HepG2 (cell line): Measurements from ENCODE around the gene CDH22. TPM values are rescaled to one million over a fixed set of nuclear protein-coding genes. Genes with fewer than 3 reads are reported as not detected.

Experiments
- ATAC-seq: fragments of 200-7000 bp; cut with Tn5 transposase; 3 replicates; pipeline ENCODE4 v1.9.1; 2020; ENCODE audit warnings: mild to moderate bottlenecking, moderate library complexity
- BruUV-seq: library from RNA; stranded (reverse); fragments of 400-500 nt; replicated peaks from 2 replicates; lab custom pipeline; 2021; lab: Mats Ljungman, UMichigan
- CTCF ChIA-PET: fragments of 300-600 bp; formaldehyde crosslinking; extraction: SDS; loops from one replicate; lab custom pipeline; 2021; ENCODE audit warnings: low total read pairs, inconsistent platforms, low intra/inter-chr PET ratio; lab: Yijun Ruan, JAX
- POLR2A ChIA-PET: fragments of 350-600 bp; sonication (Branson Sonifier 250); formaldehyde crosslinking; loops from one replicate; lab custom pipeline; 2020; ENCODE audit warnings: antibody characterized with exemption, inconsistent platforms; lab: Yijun Ruan, JAX
- DNase-seq: peaks from one replicate; pipeline ENCODE4 v3.0.0-alpha.2; 2015; ENCODE audit warnings: low spot score
- FAIRE-seq: peaks from 3 replicates; lab custom pipeline; 2011; peaks lifted over from hg19 to GRCh38; lab: Jason Lieb, UNC
- H2AFZ ChIP-seq: one replicate; pipeline ENCODE4 v1.6.1; 2011; ENCODE audit warnings: low read length, inconsistent platforms
- H3K27ac ChIP-seq: fragments of 300-600 bp; 3 replicates; pipeline ENCODE4 v1.8.0; 2011; ENCODE audit warnings: mixed run types, mild to moderate bottlenecking, mixed read lengths, low read length, inconsistent platforms; ENCODE audit not compliant: insufficient read depth; ENCODE audit errors: extremely low read length
- H3K27me3 ChIP-seq, 2 experiments: fragments of 200-600 bp in 1 of 2; 2 replicates in 1 of 2; 3 replicates in 1 of 2; pipeline versions ENCODE4 v1.6.0 to v1.8.0; 2011; ENCODE audit warnings: low read length in 2 of 2, mild to moderate bottlenecking in 2 of 2, moderate library complexity in 2 of 2, inconsistent platforms in 1 of 2; ENCODE audit not compliant: insufficient read depth in 2 of 2, control insufficient read depth in 1 of 2
- H3K36me3 ChIP-seq, 2 experiments: fragments of 200-600 bp in 1 of 2; replicated peaks in 1 of 2; 2 replicates in 1 of 2; 3 replicates in 1 of 2; pipeline versions ENCODE4 v1.5.1 to v1.8.0; 2011; ENCODE audit warnings: low read length in 2 of 2, inconsistent platforms in 1 of 2; ENCODE audit not compliant: insufficient read depth in 2 of 2, control insufficient read depth in 1 of 2
- H3K4me1 ChIP-seq: 2 replicates; pipeline ENCODE4 v1.5.1; 2012; ENCODE audit warnings: low read length, inconsistent platforms; ENCODE audit not compliant: insufficient read depth
- H3K4me2 ChIP-seq: 2 replicates; pipeline ENCODE4 v1.6.0; 2011; ENCODE audit warnings: low read depth, low read length, inconsistent platforms
- H3K4me3 ChIP-seq, 3 experiments: fragments of 200-600 bp in 1 of 3; sonication (generic), shearing (Covaris generic) in 1 of 3; replicated peaks in 1 of 3; 2 replicates each; pipeline ENCODE4 v1.5.1; 2011 to 2016; ENCODE audit warnings: low read length in 3 of 3, inconsistent platforms in 2 of 3, low read depth in 2 of 3, mild to moderate bottlenecking in 2 of 3, control low read depth in 1 of 3, mixed read lengths in 1 of 3; ENCODE audit not compliant: insufficient read depth in 1 of 3
- H3K79me2 ChIP-seq: one replicate; pipeline ENCODE4 v1.6.1; 2011; ENCODE audit warnings: low read length, inconsistent platforms; ENCODE audit not compliant: insufficient read depth
- H3K9ac ChIP-seq: 2 replicates; pipeline ENCODE4 v1.6.0; 2011; ENCODE audit warnings: mild to moderate bottlenecking, low read depth, low read length, inconsistent platforms; ENCODE audit not compliant: insufficient read depth
- H3K9me3 ChIP-seq: 2 replicates; pipeline ENCODE4 v1.5.1; 2012; ENCODE audit warnings: mild to moderate bottlenecking, low read length
- H4K20me1 ChIP-seq: 2 replicates; pipeline ENCODE4 v1.6.0; 2011; ENCODE audit warnings: inconsistent platforms, mild to moderate bottlenecking, low read length, moderate library complexity; ENCODE audit not compliant: insufficient read depth
- AHR ChIP-seq: IDR thresholded peaks from 2 replicates; pipeline ENCODE4 v1.6.1; 2018; ENCODE audit warnings: missing genetic modification reagents, missing compliant biosample characterization
- FOSL2 ChIP-seq: sonication (generic); formaldehyde crosslinking; IDR thresholded peaks from 2 replicates; pipeline ENCODE4 v1.4.0; 2020; ENCODE audit warnings: missing genetic modification reagents
- MED13 ChIP-seq: sonication (generic); formaldehyde crosslinking; IDR thresholded peaks from 2 replicates; pipeline ENCODE4 v1.5.0; 2020; ENCODE audit warnings: missing genetic modification reagents
- MYNN ChIP-seq: sonication (generic); formaldehyde crosslinking; IDR thresholded peaks from 2 replicates; pipeline ENCODE4 v1.4.0; 2020; ENCODE audit warnings: mild to moderate bottlenecking, low read depth, missing genetic modification reagents
- NCOA5 ChIP-seq: sonication (generic); formaldehyde crosslinking; IDR thresholded peaks from 2 replicates; pipeline ENCODE4 v1.4.0; 2020; ENCODE audit warnings: missing genetic modification reagents
- NFRKB ChIP-seq: fragments of 450-650 bp; IDR thresholded peaks from 2 replicates; pipeline ENCODE4 v1.6.1; 2017
- SCMH1 ChIP-seq: sonication (generic); formaldehyde crosslinking; IDR thresholded peaks from 2 replicates; pipeline ENCODE4 v1.9.0; 2021; ENCODE audit warnings: missing genetic modification reagents, mild to moderate bottlenecking, borderline replicate concordance
- SIX1 ChIP-seq: sonication (generic); formaldehyde crosslinking; IDR thresholded peaks from 2 replicates; pipeline ENCODE4 v1.4.0; 2020; ENCODE audit warnings: missing genetic modification reagents, borderline replicate concordance
- SP2 ChIP-seq: sonication (generic); formaldehyde crosslinking; IDR thresholded peaks from 2 replicates; pipeline ENCODE4 v1.5.1; 2020; ENCODE audit warnings: mild to moderate bottlenecking, missing genetic modification reagents
- ZFP36 ChIP-seq: fragments of 150-350 bp; IDR thresholded peaks from 2 replicates; pipeline ENCODE4 v1.6.1; 2018; ENCODE audit warnings: borderline replicate concordance, low read length, low read depth; ENCODE audit not compliant: partially characterized antibody
- ZNF121 ChIP-seq: sonication (generic); formaldehyde crosslinking; IDR thresholded peaks from 2 replicates; pipeline ENCODE4 v1.5.0; 2020; ENCODE audit warnings: mild to moderate bottlenecking, missing genetic modification reagents
- ZNF337 ChIP-seq: sonication (generic); formaldehyde crosslinking; IDR thresholded peaks from 2 replicates; pipeline ENCODE4 v1.5.1; 2020; ENCODE audit warnings: missing genetic modification reagents, low read depth, mild to moderate bottlenecking, borderline replicate concordance
- ZNF782 ChIP-seq: sonication (generic); formaldehyde crosslinking; IDR thresholded peaks from 2 replicates; pipeline ENCODE4 v1.4.0; 2020; ENCODE audit warnings: missing genetic modification reagents, mild to moderate bottlenecking, borderline replicate concordance
- ZNF891 ChIP-seq: sonication (generic); formaldehyde crosslinking; IDR thresholded peaks from 2 replicates; pipeline ENCODE4 v1.5.0; 2020; ENCODE audit warnings: mild to moderate bottlenecking, missing genetic modification reagents
- ZSCAN12 ChIP-seq: sonication (generic); formaldehyde crosslinking; IDR thresholded peaks from 2 replicates; pipeline ENCODE4 v1.9.0; 2021; ENCODE audit warnings: mild to moderate bottlenecking, missing genetic modification reagents
- ZSCAN9 ChIP-seq: IDR thresholded peaks from 2 replicates; pipeline ENCODE4 v1.6.1; 2016; ENCODE audit warnings: borderline replicate concordance
- WGBS: methylation state at CpG from one replicate; pipeline ENCODE4 v1.1.6; 2017; ENCODE audit warnings: low lambda C conversion rate; 5-methylcytosine and 5-hydroxymethylcytosine counted together
- in situ Hi-C: cut with HindIII; loops from 2 replicates; pipeline ENCODE4 v1.10.0; 2017; ENCODE audit warnings: low pct_unique_long_range_greater_than_20kb; ENCODE audit not compliant: extremely low pct_ligation_motif_present
- intact Hi-C: fragments of 100-400 bp; cut with micrococcal nuclease; formaldehyde crosslinking; loops from one replicate; pipeline ENCODE4 v1.10.0; 2022; ENCODE audit not compliant: unreplicated experiment
- polyA plus RNA-seq, 8 experiments: library from polyadenylated mRNA; depleted of rRNA in 3 of 8; stranded (reverse) in 7 of 8; unstranded in 1 of 8; fragments of >200 nt; fragmentation: Illumina TruSeq in 4 of 8; extraction: Trizol in 4 of 8; gene quantifications; 2 replicates each; pipeline versions ENCODE4 v1.2.1 to v1.2.3, GENCODE V29; 2011 to 2016; ENCODE audit warnings: low read depth in 4 of 8, missing spikeins in 1 of 8, mixed read lengths in 1 of 8; ENCODE audit not compliant: insufficient read depth in 1 of 8
- total RNA-seq, 5 experiments: library from RNA; depleted of rRNA; stranded (reverse); fragments of >200 nt; fragmentation: Illumina TruSeq; extraction: Trizol; gene quantifications; 2 replicates each; pipeline ENCODE4 v1.2.3, GENCODE V29; 2016; ENCODE audit warnings: low read depth in 1 of 5
- TF ChIP-seq, protein P1 (sequence below): sonication (generic); formaldehyde crosslinking; conservative IDR thresholded peaks from 2 replicates; pipeline ENCODE4 v1.4.0; 2020; ENCODE audit warnings: missing genetic modification reagents
- TF ChIP-seq, protein P2 (sequence below): sonication (generic); formaldehyde crosslinking; IDR thresholded peaks from 2 replicates; pipeline ENCODE4 v1.5.0; 2020; ENCODE audit warnings: mild to moderate bottlenecking, missing genetic modification reagents
- TF ChIP-seq, protein P3 (sequence below): sonication (generic); formaldehyde crosslinking; IDR thresholded peaks from 2 replicates; pipeline ENCODE4 v1.5.0; 2020; ENCODE audit warnings: missing genetic modification reagents, mild to moderate bottlenecking, borderline replicate concordance
- TF ChIP-seq, protein P4 (sequence below): sonication (generic); formaldehyde crosslinking; IDR thresholded peaks from 2 replicates; pipeline ENCODE4 v1.4.0; 2020; ENCODE audit warnings: low read depth, mild to moderate bottlenecking, missing genetic modification reagents

CDH22 gene
- total and polyA plus RNA-seq, 2 of the 13 experiments (the other 11 are each of a cell fraction or from before 2014, with no cell fraction given), result not detected

DNA sequence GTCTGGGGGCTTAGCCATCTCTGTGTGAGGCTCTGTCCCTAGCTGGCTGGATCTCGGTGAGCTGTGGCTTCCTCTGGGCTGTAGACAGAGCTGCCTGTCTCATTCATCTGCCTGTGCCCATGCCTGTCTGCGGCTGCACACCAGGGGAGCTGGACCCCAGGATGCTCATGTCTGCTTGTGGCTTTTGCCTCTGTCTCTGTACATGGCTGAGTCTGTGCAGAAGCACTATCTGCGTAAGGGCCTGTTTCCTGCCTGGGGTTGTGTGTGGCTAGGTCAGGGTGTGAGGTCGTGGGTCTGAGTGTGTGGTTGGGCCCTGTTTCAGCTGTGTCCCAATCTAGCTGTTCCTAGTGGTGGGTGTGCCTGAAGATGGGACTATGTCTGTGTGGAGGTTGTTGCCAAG, 68.2 kb downstream of the CDH22 start:
- H3K27me3 ChIP-seq, result peaks cover 0 to 23% of the 10 kb centered on the region in 2 experiments; a peak in 2 of 5 replicates
- no TSS peak for BruUV-seq

More for the DNA sequence above, 68.2 kb downstream of the CDH22 start:
- no peak for TF ChIP-seq MED13 (CRISPR knock-in tag)
- TF ChIP-seq MYNN (CRISPR knock-in tag), result no peak
- TF ChIP-seq, protein P1, sequence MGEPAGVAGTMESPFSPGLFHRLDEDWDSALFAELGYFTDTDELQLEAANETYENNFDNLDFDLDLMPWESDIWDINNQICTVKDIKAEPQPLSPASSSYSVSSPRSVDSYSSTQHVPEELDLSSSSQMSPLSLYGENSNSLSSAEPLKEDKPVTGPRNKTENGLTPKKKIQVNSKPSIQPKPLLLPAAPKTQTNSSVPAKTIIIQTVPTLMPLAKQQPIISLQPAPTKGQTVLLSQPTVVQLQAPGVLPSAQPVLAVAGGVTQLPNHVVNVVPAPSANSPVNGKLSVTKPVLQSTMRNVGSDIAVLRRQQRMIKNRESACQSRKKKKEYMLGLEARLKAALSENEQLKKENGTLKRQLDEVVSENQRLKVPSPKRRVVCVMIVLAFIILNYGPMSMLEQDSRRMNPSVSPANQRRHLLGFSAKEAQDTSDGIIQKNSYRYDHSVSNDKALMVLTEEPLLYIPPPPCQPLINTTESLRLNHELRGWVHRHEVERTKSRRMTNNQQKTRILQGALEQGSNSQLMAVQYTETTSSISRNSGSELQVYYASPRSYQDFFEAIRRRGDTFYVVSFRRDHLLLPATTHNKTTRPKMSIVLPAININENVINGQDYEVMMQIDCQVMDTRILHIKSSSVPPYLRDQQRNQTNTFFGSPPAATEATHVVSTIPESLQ (CRISPR knock-in tag), result no peak
- no peak for TF ChIP-seq ZNF891 (CRISPR knock-in tag)
- TF ChIP-seq ZNF782 (CRISPR knock-in tag), result no peak
- TF ChIP-seq, protein P2, sequence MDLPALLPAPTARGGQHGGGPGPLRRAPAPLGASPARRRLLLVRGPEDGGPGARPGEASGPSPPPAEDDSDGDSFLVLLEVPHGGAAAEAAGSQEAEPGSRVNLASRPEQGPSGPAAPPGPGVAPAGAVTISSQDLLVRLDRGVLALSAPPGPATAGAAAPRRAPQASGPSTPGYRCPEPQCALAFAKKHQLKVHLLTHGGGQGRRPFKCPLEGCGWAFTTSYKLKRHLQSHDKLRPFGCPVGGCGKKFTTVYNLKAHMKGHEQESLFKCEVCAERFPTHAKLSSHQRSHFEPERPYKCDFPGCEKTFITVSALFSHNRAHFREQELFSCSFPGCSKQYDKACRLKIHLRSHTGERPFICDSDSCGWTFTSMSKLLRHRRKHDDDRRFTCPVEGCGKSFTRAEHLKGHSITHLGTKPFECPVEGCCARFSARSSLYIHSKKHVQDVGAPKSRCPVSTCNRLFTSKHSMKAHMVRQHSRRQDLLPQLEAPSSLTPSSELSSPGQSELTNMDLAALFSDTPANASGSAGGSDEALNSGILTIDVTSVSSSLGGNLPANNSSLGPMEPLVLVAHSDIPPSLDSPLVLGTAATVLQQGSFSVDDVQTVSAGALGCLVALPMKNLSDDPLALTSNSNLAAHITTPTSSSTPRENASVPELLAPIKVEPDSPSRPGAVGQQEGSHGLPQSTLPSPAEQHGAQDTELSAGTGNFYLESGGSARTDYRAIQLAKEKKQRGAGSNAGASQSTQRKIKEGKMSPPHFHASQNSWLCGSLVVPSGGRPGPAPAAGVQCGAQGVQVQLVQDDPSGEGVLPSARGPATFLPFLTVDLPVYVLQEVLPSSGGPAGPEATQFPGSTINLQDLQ (CRISPR knock-in tag), result no peak
- TF ChIP-seq FOSL2 (CRISPR knock-in tag), result no peak
- TF ChIP-seq NCOA5 (CRISPR knock-in tag), result no peak
- no peak for TF ChIP-seq ZNF337 (CRISPR knock-in tag)
- no peak for TF ChIP-seq SCMH1 (CRISPR knock-in tag)
- no peak for TF ChIP-seq ZNF121
- TF ChIP-seq ZSCAN12, result no peak
- TF ChIP-seq SIX1 (CRISPR knock-in tag), result no peak
- TF ChIP-seq ZFP36, result no peak
- TF ChIP-seq AHR (CRISPR knock-in tag), result no peak
- no peak for TF ChIP-seq NFRKB
- TF ChIP-seq, protein P3, sequence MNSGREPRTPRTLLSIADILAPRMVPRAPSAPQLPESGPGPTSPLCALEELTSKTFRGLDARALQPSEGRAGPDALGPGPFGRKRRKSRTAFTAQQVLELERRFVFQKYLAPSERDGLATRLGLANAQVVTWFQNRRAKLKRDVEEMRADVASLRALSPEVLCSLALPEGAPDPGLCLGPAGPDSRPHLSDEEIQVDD (CRISPR knock-in tag), result no peak
- TF ChIP-seq ZSCAN9 (CRISPR knock-in tag), result no peak
- TF ChIP-seq, protein P4, sequence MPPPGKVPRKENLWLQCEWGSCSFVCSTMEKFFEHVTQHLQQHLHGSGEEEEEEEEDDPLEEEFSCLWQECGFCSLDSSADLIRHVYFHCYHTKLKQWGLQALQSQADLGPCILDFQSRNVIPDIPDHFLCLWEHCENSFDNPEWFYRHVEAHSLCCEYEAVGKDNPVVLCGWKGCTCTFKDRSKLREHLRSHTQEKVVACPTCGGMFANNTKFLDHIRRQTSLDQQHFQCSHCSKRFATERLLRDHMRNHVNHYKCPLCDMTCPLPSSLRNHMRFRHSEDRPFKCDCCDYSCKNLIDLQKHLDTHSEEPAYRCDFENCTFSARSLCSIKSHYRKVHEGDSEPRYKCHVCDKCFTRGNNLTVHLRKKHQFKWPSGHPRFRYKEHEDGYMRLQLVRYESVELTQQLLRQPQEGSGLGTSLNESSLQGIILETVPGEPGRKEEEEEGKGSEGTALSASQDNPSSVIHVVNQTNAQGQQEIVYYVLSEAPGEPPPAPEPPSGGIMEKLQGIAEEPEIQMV (CRISPR knock-in tag), result no peak
- no peak for TF ChIP-seq SP2 (CRISPR knock-in tag)
- Histone ChIP-seq H3K4me3 (no peak overlapping the region), H3K36me3 (no peaks in the 10 kb centered on the region), H2AFZ (no peak overlapping the region), H3K4me2 (no peak overlapping the region), H3K79me2 (no peaks in the 10 kb centered on the region), H4K20me1 (no peaks in the 10 kb centered on the region), H3K9me3 (no peaks in the 10 kb centered on the region), H3K27ac (no peak overlapping the region), H3K9ac (no peak overlapping the region), H3K4me1 (no peaks in the 10 kb centered on the region)
- in situ Hi-C loops (no loop called here), intact Hi-C loops (no loop called here)
- ATAC-seq (no peak; the same call in 1 of the 3 replicates), DNase-seq (no peak), FAIRE-seq (no peak)
- WGBS, result 14% methylated on average over 4 of the region's 4 CpGs
- ChIA-PET CTCF (no interaction called here), POLR2A (no interaction called here)
